SK-N-SH (cell line): ENCODE results near the gene SLC27A2. TPM values are rescaled to one million over a fixed set of nuclear protein-coding genes. Genes with fewer than 3 reads are reported as not detected.

Experiments
- CTCF ChIA-PET: fragments of 300-600, 350-600 bp; formaldehyde crosslinking; extraction: SDS; loops from one replicate; lab custom pipeline; 2021; lab: Yijun Ruan, JAX
- POLR2A ChIA-PET: fragments of 350-600 bp; sonication (Branson Sonifier 250); formaldehyde crosslinking; extraction: SDS; loops from one replicate; lab custom pipeline; 2020; ENCODE audit warnings: antibody characterized with exemption, inconsistent platforms; lab: Yijun Ruan, JAX
- DNase-seq: peaks from one replicate; pipeline ENCODE4 v3.0.0; 2012
- H2AFZ ChIP-seq: fragments of 200-600 bp; sonication (generic); 2 replicates; pipeline ENCODE4 v1.8.1; 2016; ENCODE audit warnings: antibody characterized with exemption, mild to moderate bottlenecking, low read depth
- H3F3A ChIP-seq: fragments of 200-600 bp; sonication (generic); replicated peaks from 2 replicates; pipeline ENCODE3; 2016; ENCODE audit warnings: antibody characterized with exemption, mild to moderate bottlenecking; ENCODE audit not compliant: insufficient read depth
- H3K27ac ChIP-seq, 2 experiments: fragments of 200-500 bp in 1 of 2; fragments of 200-600 bp in 1 of 2; sonication (Bioruptor generic) in 1 of 2; sonication (generic), shearing (Covaris generic) in 1 of 2; 2 replicates each; pipeline versions ENCODE4 v1.5.1 to v1.6.1; 2014 to 2016; ENCODE audit warnings: low read depth in 2 of 2, inconsistent platforms in 1 of 2, low read length in 1 of 2, mild to moderate bottlenecking in 1 of 2, mixed read lengths in 1 of 2
- H3K27me3 ChIP-seq: fragments of 200-600 bp; sonication (generic), shearing (Covaris generic); 2 replicates; pipeline ENCODE4 v1.6.1; 2016; ENCODE audit warnings: mixed run types; ENCODE audit not compliant: insufficient read depth
- H3K36me3 ChIP-seq, 2 experiments: fragments of 200-500 bp in 1 of 2; fragments of 200-600 bp in 1 of 2; sonication (Bioruptor generic) in 1 of 2; sonication (generic) in 1 of 2; replicated peaks in 1 of 2; 2 replicates each; pipeline versions ENCODE3 to v1.5.1; 2014 to 2016; ENCODE audit warnings: low read length in 1 of 2, mild to moderate bottlenecking in 1 of 2; ENCODE audit not compliant: insufficient read depth in 2 of 2, control insufficient read depth in 1 of 2
- H3K4me1 ChIP-seq, 2 experiments: fragments of 200-500 bp in 1 of 2; fragments of 200-600 bp in 1 of 2; sonication (Bioruptor generic) in 1 of 2; sonication (generic), shearing (Covaris generic) in 1 of 2; 2 replicates each; pipeline versions ENCODE4 v1.5.1 to v1.6.1; 2014 to 2016; ENCODE audit warnings: low read depth in 1 of 2, low read length in 1 of 2, mixed run types in 1 of 2; ENCODE audit not compliant: insufficient read depth in 2 of 2, control insufficient read depth in 1 of 2
- H3K4me2 ChIP-seq: fragments of 200-600 bp; sonication (generic), shearing (Covaris generic); 2 replicates; pipeline ENCODE4 v1.6.1; 2017; ENCODE audit warnings: mixed run types
- H3K4me3 ChIP-seq, 2 experiments: fragments of 200-500 bp in 1 of 2; fragments of 200-600 bp in 1 of 2; sonication (Bioruptor generic) in 1 of 2; sonication (generic), shearing (Covaris generic) in 1 of 2; 2 replicates each; pipeline versions ENCODE4 v1.5.1 to v1.8.1; 2014 to 2016; ENCODE audit warnings: low read depth in 2 of 2, inconsistent platforms in 1 of 2, low read length in 1 of 2, mild to moderate bottlenecking in 1 of 2, mixed read lengths in 1 of 2, moderate library complexity in 1 of 2
- H3K79me2 ChIP-seq: fragments of 200-600 bp; sonication (generic); 2 replicates; pipeline ENCODE4 v1.8.1; 2017; ENCODE audit warnings: mild to moderate bottlenecking; ENCODE audit not compliant: insufficient read depth
- H3K9ac ChIP-seq: fragments of 200-600 bp; sonication (generic); 2 replicates; pipeline ENCODE4 v1.6.1; 2017; ENCODE audit warnings: mixed run types
- H3K9me2 ChIP-seq: fragments of 200-600 bp; sonication (generic); 2 replicates; pipeline ENCODE4 v1.6.1; 2017; ENCODE audit warnings: mixed run types
- H3K9me3 ChIP-seq: fragments of 200-600 bp; sonication (generic); 2 replicates; pipeline ENCODE4 v1.6.1; 2017; ENCODE audit warnings: mixed run types, mild to moderate bottlenecking, moderate library complexity
- H4K20me1 ChIP-seq: fragments of 200-600 bp; sonication (generic); 2 replicates; pipeline ENCODE4 v1.6.1; 2017; ENCODE audit warnings: mild to moderate bottlenecking, mixed run types; ENCODE audit not compliant: insufficient read depth
- CHD2 ChIP-seq: fragments of 150-350 bp; IDR thresholded peaks from 2 replicates; pipeline ENCODE4 v1.6.1; 2018; ENCODE audit warnings: low read length; ENCODE audit not compliant: partially characterized antibody
- ELF1 ChIP-seq: IDR thresholded peaks from 2 replicates; pipeline ENCODE4 v1.4.0; 2012
- EZH2phosphoT487 ChIP-seq: fragments of 200-600 bp; sonication (generic); IDR thresholded peaks from 2 replicates; pipeline ENCODE4 v1.6.1; 2017; ENCODE audit warnings: low read depth, mixed run types, mild to moderate bottlenecking, antibody characterized with exemption, moderate library complexity, borderline replicate concordance
- FOXJ3 ChIP-seq: sonication (generic); formaldehyde crosslinking; IDR thresholded peaks from 2 replicates; pipeline ENCODE4 v1.5.1; 2020; ENCODE audit warnings: mild to moderate bottlenecking, missing genetic modification reagents
- FOXM1 ChIP-seq: IDR thresholded peaks from 2 replicates; pipeline ENCODE4 v1.4.0; 2012; ENCODE audit warnings: low read depth, mild to moderate bottlenecking
- GABPA ChIP-seq: IDR thresholded peaks from 2 replicates; pipeline ENCODE4 v1.4.0; 2012; ENCODE audit warnings: low read depth, mild to moderate bottlenecking
- MEF2A ChIP-seq: IDR thresholded peaks from 2 replicates; pipeline ENCODE4 v1.4.0; 2012; ENCODE audit warnings: low read depth, borderline replicate concordance
- NRF1 ChIP-seq: IDR thresholded peaks from 2 replicates; pipeline ENCODE4 v1.6.1; 2012; ENCODE audit warnings: low read depth, mild to moderate bottlenecking, low read length
- PBX3 ChIP-seq: IDR thresholded peaks from 2 replicates; pipeline ENCODE4; 2012
- RCOR1 ChIP-seq: fragments of 150-350 bp; IDR thresholded peaks from 2 replicates; pipeline ENCODE4 v1.6.1; 2017; ENCODE audit warnings: antibody characterized with exemption, low read length
- REST ChIP-seq: IDR thresholded peaks from 2 replicates; pipeline ENCODE4 v1.6.1; 2012; ENCODE audit warnings: mild to moderate bottlenecking, low read depth, low read length, moderate library complexity
- RFX5 ChIP-seq: IDR thresholded peaks from 2 replicates; pipeline ENCODE4 v1.6.1; 2012; ENCODE audit warnings: mild to moderate bottlenecking, improper control_type of control experiment, low read length
- RXRA ChIP-seq: IDR thresholded peaks from 2 replicates; pipeline ENCODE4 v1.4.0; 2012; ENCODE audit warnings: low read depth, mild to moderate bottlenecking, borderline replicate concordance
- SIN3A ChIP-seq: IDR thresholded peaks from 2 replicates; pipeline ENCODE4 v1.6.1; 2012; ENCODE audit warnings: low read depth, mild to moderate bottlenecking, low read length, moderate library complexity, borderline replicate concordance
- TAF1 ChIP-seq: IDR thresholded peaks from 2 replicates; pipeline ENCODE4 v1.6.1; 2012; ENCODE audit warnings: low read depth, mild to moderate bottlenecking, low read length, moderate library complexity, borderline replicate concordance
- YY1 ChIP-seq: IDR thresholded peaks from 2 replicates; pipeline ENCODE4 v1.4.0; 2012; ENCODE audit warnings: low read depth, mild to moderate bottlenecking
- ZBTB33 ChIP-seq: IDR thresholded peaks from 2 replicates; pipeline ENCODE4 v1.4.0; 2012; ENCODE audit warnings: low read depth, borderline replicate concordance
- WGBS: methylation state at CpG from one replicate; pipeline ENCODE4 v1.1.6; 2017; ENCODE audit warnings: low lambda C conversion rate; 5-methylcytosine and 5-hydroxymethylcytosine counted together
- polyA plus RNA-seq, 3 experiments: library from polyadenylated mRNA; depleted of rRNA; stranded (reverse); fragments of >200 nt; gene quantifications; 2 replicates each; pipeline ENCODE4 v1.2.3, GENCODE V29; 2012

Gene SLC27A2
- polyA plus RNA-seq, 1 of the 3 experiments (the other 2 are of a cell fraction) = 0.49 TPM

- Histone ChIP-seq H3K27ac (no peak overlapping the region), H2AFZ (no peak overlapping the region)
- no peak for TF ChIP-seq ELF1
- no peak for TF ChIP-seq EZH2phosphoT487
- TF ChIP-seq ZBTB33 = no peak
- no peak for TF ChIP-seq NRF1
- no peak for TF ChIP-seq FOXM1
- TF ChIP-seq RCOR1 = no peak
- no peak for TF ChIP-seq YY1
- no peak for TF ChIP-seq SIN3A
- TF ChIP-seq REST = no peak
- no peak for TF ChIP-seq MEF2A
- no peak for TF ChIP-seq RXRA
- no peak for TF ChIP-seq GABPA
- no peak for TF ChIP-seq PBX3
- no peak for TF ChIP-seq TAF1
- no peak for TF ChIP-seq CHD2
- no peak for TF ChIP-seq FOXJ3 (CRISPR knock-in tag)
- TF ChIP-seq RFX5 = no peak
- TF ChIP-seq, all 33 proteins: peak for 0
- H3K27me3 ChIP-seq = no peaks in the 10 kb centered on the region; the same call in 1 of the 2 replicates
- no peaks in the 10 kb centered on the region for H3K9me2 ChIP-seq
- H3K4me1 ChIP-seq = peaks cover 0 to 8% of the 10 kb centered on the region in 2 experiments; a peak in 1 of 4 replicates
- ChIA-PET POLR2A (interaction anchor here (1.1 kb wide), 1 partner anchor 174 kb away, joined by 4 read pairs; no protein-coding TSS in a partner anchor), CTCF (interaction anchor here (1.1 to 2.8 kb wide), 3 partner anchors 36 to 139 kb away, joined by 3 to 16 read pairs (median 7); no protein-coding TSS in a partner anchor)
- H3K9ac ChIP-seq = no peak overlapping the region
- H3K9me3 ChIP-seq = no peaks in the 10 kb centered on the region
- H3K4me2 ChIP-seq = peak overlapping the region; percentile 84
- H4K20me1 ChIP-seq = no peaks in the 10 kb centered on the region
- H3K79me2 ChIP-seq = no peaks in the 10 kb centered on the region
- no peaks in the 10 kb centered on the region for H3F3A ChIP-seq
- 78% methylated on average over 16 of the region's 16 CpGs for WGBS
- H3K36me3 ChIP-seq = no peaks in the 10 kb centered on the region
- H3K4me3 ChIP-seq = peak overlapping the region; percentile 56 to 58; a peak in 2 of 4 replicates
- DNase-seq = peak; percentile 17
These were observed 611 bp upstream of the SLC27A2 start for GRCh38 chr15:50181201-50181968.
